WI38 (cell line): Measurements from ENCODE around the gene TXNDC9.
A peak's percentile ranks its signal among the peaks of the same experiment; 100 is the strongest.

Source experiments
- H3K4me3 ChIP-seq: 2 replicates; pipeline ENCODE4 v1.5.1; 2011; ENCODE audit warnings: low read depth, mild to moderate bottlenecking, control low read depth, low read length
- CTCF ChIP-seq: IDR thresholded peaks from 2 replicates; pipeline ENCODE4 v1.5.1; 2012; ENCODE audit warnings: low read depth, mild to moderate bottlenecking, control low read depth, low read length

The TXNDC9 gene, protein sequence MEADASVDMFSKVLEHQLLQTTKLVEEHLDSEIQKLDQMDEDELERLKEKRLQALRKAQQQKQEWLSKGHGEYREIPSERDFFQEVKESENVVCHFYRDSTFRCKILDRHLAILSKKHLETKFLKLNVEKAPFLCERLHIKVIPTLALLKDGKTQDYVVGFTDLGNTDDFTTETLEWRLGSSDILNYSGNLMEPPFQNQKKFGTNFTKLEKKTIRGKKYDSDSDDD

DNA sequence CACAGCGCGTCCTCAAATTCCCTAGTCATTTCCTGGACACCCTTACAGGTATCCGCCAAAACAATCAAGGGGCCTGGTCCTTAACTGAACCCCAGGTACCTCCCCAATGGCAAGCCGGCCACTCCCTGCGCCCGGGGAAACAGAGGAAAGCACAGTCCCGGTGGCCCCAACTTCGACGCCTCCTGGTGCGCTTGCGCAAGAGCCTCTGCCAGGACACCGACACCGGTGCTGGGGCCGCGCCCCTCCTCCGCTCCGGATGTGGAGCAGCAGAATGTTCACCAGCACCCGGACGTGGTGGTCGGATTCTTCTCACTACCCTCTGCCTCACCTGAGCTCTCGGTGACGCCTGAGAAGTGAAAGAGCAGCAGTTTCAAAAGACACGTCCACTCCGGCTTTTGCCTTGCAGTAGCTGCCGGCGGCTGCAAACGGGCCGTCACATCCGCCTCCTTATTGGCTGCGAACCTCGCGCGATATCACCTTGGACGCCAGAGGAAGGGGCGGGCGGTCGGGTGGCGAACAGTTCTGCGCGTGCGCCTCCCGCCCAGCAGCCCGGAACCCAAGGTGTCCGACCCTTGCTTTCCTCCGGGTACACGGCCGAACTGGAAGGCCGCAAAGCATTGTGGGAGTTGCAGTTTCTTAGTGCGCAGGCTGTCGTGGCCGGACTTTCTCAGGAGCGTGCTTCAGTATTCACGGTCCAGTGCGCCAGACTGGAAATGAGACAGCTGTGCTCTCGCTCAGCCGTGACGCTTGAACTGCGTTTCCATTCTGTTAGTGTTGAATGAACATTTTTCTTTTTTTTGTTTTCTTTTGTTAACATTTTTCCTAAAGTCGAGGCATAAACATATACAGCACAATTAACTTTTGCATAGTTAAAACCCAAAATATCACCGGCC lies at the start of gene TXNDC9:
Gene TXNDC9 (minus strand): TSS at position 423 of the 893 bp plus-strand sequence. CDS start 3,123 bp downstream, outside the sequence.
- H3K4me3 ChIP-seq = peak within 1 kb of the TSS; percentile 95
- no peak for TF ChIP-seq CTCF

DNA sequence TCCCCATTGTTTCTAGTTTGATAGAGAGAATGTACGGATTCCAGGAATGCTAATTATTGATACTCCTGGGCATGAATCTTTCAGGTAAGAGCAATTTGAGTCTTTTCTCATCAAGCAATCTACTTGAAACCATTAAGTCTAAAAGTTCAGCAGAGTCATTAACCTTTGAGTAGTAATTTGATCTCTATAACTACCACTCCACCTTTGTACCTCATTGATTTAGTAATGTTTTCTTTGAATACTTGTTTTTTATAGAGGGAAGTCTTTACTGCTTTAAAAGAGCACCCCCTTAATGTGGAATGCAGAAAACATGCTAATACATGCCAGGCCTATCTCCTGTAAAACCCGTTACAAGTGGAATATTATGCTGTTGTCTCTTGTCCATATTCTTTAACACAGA lies 46.0 kb upstream of the TXNDC9 start:
- TF ChIP-seq CTCF = no peak
- no peak overlapping the region for H3K4me3 ChIP-seq

- TF ChIP-seq CTCF = no peak
- H3K4me3 ChIP-seq = no peak overlapping the region
Observed at GRCh38 chr2:99380376-99381010, 44.4 kb upstream of the TXNDC9 start.

DNA sequence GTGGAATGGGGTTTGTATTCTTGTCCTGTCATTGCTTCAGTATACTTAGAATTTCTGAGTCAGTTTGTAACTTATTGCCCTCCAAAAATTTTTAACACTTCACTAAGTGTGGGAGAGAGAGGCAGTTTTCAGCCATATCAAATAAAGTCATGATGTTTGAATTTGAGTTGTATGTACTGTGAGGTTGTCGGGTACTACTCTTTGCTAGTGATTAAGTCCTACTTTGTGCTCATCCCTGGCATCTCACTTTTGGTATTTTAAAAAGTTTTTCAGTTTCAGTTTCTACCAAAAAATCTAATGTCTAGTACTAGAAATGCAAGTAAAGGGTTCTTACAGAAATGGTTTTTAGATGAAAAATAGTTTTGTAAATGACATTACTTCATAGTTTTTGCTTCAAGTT lies 41.7 kb upstream of the TXNDC9 start:
- no peak overlapping the region for H3K4me3 ChIP-seq
- TF ChIP-seq CTCF = no peak

DNA sequence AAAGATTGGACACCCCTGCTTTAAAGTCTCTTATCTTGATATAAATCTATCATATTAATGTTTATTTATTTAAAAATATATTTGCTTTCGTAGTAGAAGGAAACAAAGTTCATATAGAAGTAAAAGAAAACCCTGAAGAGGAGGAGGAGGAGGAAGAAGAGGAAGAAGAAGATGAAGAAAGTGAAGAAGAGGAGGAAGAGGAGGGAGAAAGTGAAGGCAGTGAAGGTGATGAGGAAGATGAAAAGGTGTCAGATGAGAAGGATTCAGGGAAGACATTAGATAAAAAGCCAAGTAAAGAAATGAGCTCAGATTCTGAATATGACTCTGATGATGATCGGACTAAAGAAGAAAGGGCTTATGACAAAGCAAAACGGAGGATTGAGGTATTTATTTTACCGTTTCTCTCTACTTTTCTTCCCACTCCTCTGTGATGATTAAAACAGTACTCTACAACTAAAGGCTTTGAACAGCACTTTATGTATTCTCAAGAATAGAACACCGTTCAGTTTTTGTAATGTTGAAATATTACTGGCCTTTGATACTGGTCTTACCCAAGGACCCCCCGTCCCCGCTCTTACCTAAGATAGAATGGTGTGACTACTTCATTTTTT lies 40.2 kb upstream of the TXNDC9 start:
- no peak overlapping the region for H3K4me3 ChIP-seq
- TF ChIP-seq CTCF = no peak

- H3K4me3 ChIP-seq = no peak overlapping the region
- TF ChIP-seq CTCF = no peak
Observed at GRCh38 chr2:99374747-99375146, 38.6 kb upstream of the TXNDC9 start.
